Measurements from ENCODE around the gene LARP1.

DNA sequence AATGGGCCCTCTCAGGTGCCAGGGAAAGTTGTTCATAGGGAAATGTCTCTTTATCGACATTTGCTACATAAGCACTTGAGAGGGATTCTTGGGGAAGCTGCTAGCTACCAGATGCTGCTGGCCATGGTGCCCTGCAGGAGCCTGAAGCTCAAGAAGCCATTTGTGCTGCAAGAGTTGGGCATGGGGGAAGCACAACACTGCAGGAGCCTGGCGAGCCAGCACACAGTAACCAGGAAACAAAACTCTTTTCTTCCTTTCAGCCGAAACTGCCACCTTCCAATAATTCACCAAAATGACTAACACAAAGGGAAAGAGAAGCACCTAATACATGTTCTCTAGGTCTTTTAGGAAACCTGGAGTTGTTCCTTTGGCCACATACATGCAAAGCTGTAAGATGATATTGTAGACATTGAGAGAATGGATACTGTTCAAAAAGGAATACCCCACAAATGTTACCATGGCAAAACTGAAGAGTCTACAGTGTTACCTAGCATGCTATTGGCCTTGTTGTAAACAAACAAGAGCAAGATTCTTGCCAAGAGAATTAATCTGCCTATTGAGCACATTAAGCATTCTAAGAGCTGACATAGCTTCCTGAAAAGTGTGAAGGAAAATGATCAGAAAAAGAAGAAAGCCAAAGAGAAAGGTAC is 26.1 kb upstream of the LARP1 start:
- TF ChIP-seq EZH2 (IDR thresholded peaks at IDR 0.05; ENCODE audit: low read length) = no peak
- TF ChIP-seq CTCF (optimal IDR thresholded peaks at IDR 0.05 in 1 of 3, IDR thresholded peaks at IDR 0.05 in 1 of 3, conservative IDR thresholded peaks at IDR 0.05 in 1 of 3; ENCODE audit: extremely low read depth in 1 of 3, insufficient read depth in 2 of 3, low read length in 3 of 3) = no peak
